ENCODE measurements around the gene CYP2E1.

Gene CYP2E1

GRCh38 chr10:133523631-133524203 is 3.4 kb upstream of the CYP2E1 start:
- TF ChIP-seq ZFX (IDR thresholded peaks at IDR 0.05) = no peak
- no peak for TF ChIP-seq CTCF (conservative IDR thresholded peaks at IDR 0.05)
- no peak overlapping the region for H3K27ac ChIP-seq

DNA sequence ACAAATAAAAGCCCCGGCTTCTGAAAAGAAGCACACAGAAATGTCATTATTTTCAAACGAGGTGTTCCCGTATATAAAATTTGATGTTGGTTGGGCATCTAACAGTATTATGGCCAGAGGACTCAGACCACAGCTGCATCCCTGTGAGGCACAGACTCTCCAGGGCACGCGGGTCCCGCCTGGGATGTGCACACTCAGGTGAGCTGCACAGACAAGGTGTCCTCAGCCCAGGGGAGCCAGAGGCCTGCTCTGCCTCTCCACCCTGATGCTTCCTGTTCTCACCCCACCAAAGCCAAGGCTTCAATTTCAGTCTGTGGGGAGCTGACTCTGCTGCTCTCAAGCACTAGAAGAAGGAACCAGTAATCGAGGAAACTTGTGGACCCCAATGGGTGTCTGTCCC is 1.7 kb upstream of the CYP2E1 start:
- TF ChIP-seq CTCF (conservative IDR thresholded peaks at IDR 0.05) = no peak
- H3K27ac ChIP-seq = no peak overlapping the region

GRCh38 chr10:133527771-133528271 is 658 bp downstream of the CYP2E1 start:
- no peak overlapping the region; the same call in 1 of the 2 replicates for H3K27ac ChIP-seq
- TF ChIP-seq CTCF (conservative IDR thresholded peaks at IDR 0.05) = no peak

DNA sequence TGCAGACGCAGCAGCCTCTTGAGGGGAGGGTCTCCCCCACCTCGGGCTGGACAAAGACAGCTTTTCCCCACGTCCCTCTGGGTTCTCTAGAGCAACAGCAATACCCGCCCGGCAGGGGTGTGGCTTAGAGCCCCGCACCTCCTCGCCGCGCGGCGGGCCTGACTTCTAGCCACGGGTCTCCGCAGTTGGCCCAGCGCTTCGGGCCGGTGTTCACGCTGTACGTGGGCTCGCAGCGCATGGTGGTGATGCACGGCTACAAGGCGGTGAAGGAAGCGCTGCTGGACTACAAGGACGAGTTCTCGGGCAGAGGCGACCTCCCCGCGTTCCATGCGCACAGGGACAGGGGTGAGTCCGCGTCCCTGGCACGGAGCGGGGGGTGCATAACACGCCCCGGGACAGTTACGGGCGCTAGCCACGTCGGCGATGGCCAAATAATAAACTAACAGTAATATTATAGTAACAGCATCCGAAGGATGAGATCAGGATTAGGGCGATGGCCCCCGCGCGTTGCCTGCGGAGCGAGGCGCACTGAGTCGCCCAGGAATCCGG is 1.2 kb downstream of the CYP2E1 start:
- TF ChIP-seq CTCF (conservative IDR thresholded peaks at IDR 0.05) = no peak
- no peak for TF ChIP-seq ZFX (IDR thresholded peaks at IDR 0.05)

GRCh38 chr10:133528845-133529575 is 1.8 kb downstream of the CYP2E1 start:
- TF ChIP-seq ZFX (IDR thresholded peaks at IDR 0.05) = no peak
- no peak for TF ChIP-seq CTCF (conservative IDR thresholded peaks at IDR 0.05)

More for the DNA sequence above, 1.2 kb downstream of the CYP2E1 start:
- H3K27ac ChIP-seq = no peak overlapping the region; the same call in 1 of the 2 replicates

GRCh38 chr10:133529576-133529946 is 2.4 kb downstream of the CYP2E1 start:
- no peak overlapping the region for H3K27ac ChIP-seq
- TF ChIP-seq CTCF (conservative IDR thresholded peaks at IDR 0.05) (no peak), ZFX (IDR thresholded peaks at IDR 0.05) (no peak)

More at GRCh38 chr10:133528845-133529575, 1.8 kb downstream of the CYP2E1 start:
- no peak overlapping the region for H3K27ac ChIP-seq

- TF ChIP-seq CTCF (conservative IDR thresholded peaks at IDR 0.05) = no peak
- no peak for TF ChIP-seq ZFX (IDR thresholded peaks at IDR 0.05)
These were observed 3.3 kb downstream of the CYP2E1 start for GRCh38 chr10:133530506-133530905.

More at GRCh38 chr10:133530506-133530905, 3.3 kb downstream of the CYP2E1 start:
- H3K27ac ChIP-seq = no peak overlapping the region

All from C4-2B (cell line).